Measurements from ENCODE around the gene PPM1L. TPM values are rescaled to one million over a fixed set of nuclear protein-coding genes. Genes with fewer than 3 reads are reported as not detected.

Gene PPM1L
- total RNA-seq, 1 donor from 2014 or later = 14.2 TPM

GRCh38 chr3:160826408-160826807 is 70.4 kb downstream of the PPM1L start:
- Histone ChIP-seq H3K4me1 (no peaks in the 10 kb centered on the region), H3K9me3 (no peaks in the 10 kb centered on the region), H3K27me3 (no peaks in the 10 kb centered on the region), H3K36me3 (no peaks in the 10 kb centered on the region), H3K27ac (no peak overlapping the region), H3K4me3 (no peak overlapping the region)
- DNase-seq (ENCODE audit: extremely low spot score in 2 of 2) = no peak
- TF ChIP-seq POLR2AphosphoS5 (IDR thresholded peaks at IDR 0.05; ENCODE audit: insufficient read depth in 1 of 2, low read depth in 1 of 2) = no peak
- TF ChIP-seq POLR2A (IDR thresholded peaks at IDR 0.05) = no peak
- TF ChIP-seq, protein P1, sequence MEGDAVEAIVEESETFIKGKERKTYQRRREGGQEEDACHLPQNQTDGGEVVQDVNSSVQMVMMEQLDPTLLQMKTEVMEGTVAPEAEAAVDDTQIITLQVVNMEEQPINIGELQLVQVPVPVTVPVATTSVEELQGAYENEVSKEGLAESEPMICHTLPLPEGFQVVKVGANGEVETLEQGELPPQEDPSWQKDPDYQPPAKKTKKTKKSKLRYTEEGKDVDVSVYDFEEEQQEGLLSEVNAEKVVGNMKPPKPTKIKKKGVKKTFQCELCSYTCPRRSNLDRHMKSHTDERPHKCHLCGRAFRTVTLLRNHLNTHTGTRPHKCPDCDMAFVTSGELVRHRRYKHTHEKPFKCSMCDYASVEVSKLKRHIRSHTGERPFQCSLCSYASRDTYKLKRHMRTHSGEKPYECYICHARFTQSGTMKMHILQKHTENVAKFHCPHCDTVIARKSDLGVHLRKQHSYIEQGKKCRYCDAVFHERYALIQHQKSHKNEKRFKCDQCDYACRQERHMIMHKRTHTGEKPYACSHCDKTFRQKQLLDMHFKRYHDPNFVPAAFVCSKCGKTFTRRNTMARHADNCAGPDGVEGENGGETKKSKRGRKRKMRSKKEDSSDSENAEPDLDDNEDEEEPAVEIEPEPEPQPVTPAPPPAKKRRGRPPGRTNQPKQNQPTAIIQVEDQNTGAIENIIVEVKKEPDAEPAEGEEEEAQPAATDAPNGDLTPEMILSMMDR (IDR thresholded peaks at IDR 0.05) = no peak
- intact Hi-C loops (cut with DNase I) = no loop called here

DNA sequence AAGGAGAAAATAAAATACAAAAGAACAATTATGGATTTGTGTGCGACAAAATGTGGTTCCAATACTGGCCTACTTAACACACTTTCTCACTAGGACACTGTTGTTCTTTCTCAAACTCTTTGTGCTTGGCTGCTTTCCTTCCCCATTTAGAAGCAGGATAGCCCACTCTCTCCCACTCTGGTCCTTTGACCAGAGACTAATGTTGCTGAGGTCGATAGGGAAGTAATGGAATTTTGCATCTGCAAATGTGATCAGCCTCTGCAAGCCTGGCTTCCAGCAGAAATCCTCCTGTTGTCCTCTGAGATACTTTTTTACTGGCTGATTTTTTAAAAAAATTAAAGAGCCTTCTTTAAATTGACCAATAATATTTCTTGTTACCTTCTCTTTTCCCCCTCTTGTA is 71.0 kb downstream of the PPM1L start:
- H3K27ac ChIP-seq = no peak overlapping the region
- TF ChIP-seq POLR2AphosphoS5 (IDR thresholded peaks at IDR 0.05; ENCODE audit: insufficient read depth in 1 of 2, low read depth in 1 of 2) (no peak), POLR2A (IDR thresholded peaks at IDR 0.05) (no peak)
- TF ChIP-seq, protein P1 (IDR thresholded peaks at IDR 0.05) = no peak
- intact Hi-C loops (cut with DNase I) = no loop called here

GRCh38 chr3:160827516-160827915 is 71.5 kb downstream of the PPM1L start:
- H3K4me1 ChIP-seq = no peaks in the 10 kb centered on the region
- no peaks in the 10 kb centered on the region for H3K27me3 ChIP-seq
- DNase-seq (ENCODE audit: extremely low spot score in 2 of 2) = no peak
- H3K36me3 ChIP-seq = no peaks in the 10 kb centered on the region
- no peak for TF ChIP-seq POLR2AphosphoS5 (IDR thresholded peaks at IDR 0.05; ENCODE audit: insufficient read depth in 1 of 2, low read depth in 1 of 2)
- TF ChIP-seq, protein P1 (IDR thresholded peaks at IDR 0.05) = no peak
- TF ChIP-seq POLR2A (IDR thresholded peaks at IDR 0.05) = no peak
- intact Hi-C loops (cut with DNase I) = no loop called here
- no peaks in the 10 kb centered on the region for H3K9me3 ChIP-seq
- no peak overlapping the region for H3K27ac ChIP-seq
- H3K4me3 ChIP-seq = no peak overlapping the region

More for the DNA sequence above, 71.0 kb downstream of the PPM1L start:
- Histone ChIP-seq H3K36me3 (no peaks in the 10 kb centered on the region), H3K9me3 (no peaks in the 10 kb centered on the region), H3K27me3 (no peaks in the 10 kb centered on the region), H3K4me3 (no peak overlapping the region), H3K4me1 (no peaks in the 10 kb centered on the region)
- no peak for DNase-seq (ENCODE audit: extremely low spot score in 2 of 2)

- DNase-seq (ENCODE audit: extremely low spot score in 2 of 2) = no peak
- Histone ChIP-seq H3K4me3 (no peak overlapping the region), H3K36me3 (no peaks in the 10 kb centered on the region), H3K27me3 (no peaks in the 10 kb centered on the region), H3K4me1 (no peaks in the 10 kb centered on the region), H3K27ac (no peak overlapping the region), H3K9me3 (no peaks in the 10 kb centered on the region)
- intact Hi-C loops (cut with DNase I) = no loop called here
- TF ChIP-seq, protein P1 (IDR thresholded peaks at IDR 0.05) = no peak
- TF ChIP-seq POLR2A (IDR thresholded peaks at IDR 0.05) = no peak
- TF ChIP-seq POLR2AphosphoS5 (IDR thresholded peaks at IDR 0.05; ENCODE audit: insufficient read depth in 1 of 2, low read depth in 1 of 2) = no peak
Measured at GRCh38 chr3:160828880-160829279, 72.8 kb downstream of the PPM1L start.

GRCh38 chr3:160829486-160830009 is 73.5 kb downstream of the PPM1L start:
- intact Hi-C loops (cut with DNase I) = no loop called here
- Histone ChIP-seq H3K27ac (no peak overlapping the region), H3K9me3 (no peaks in the 10 kb centered on the region), H3K36me3 (no peaks in the 10 kb centered on the region), H3K27me3 (no peaks in the 10 kb centered on the region), H3K4me3 (no peak overlapping the region), H3K4me1 (no peaks in the 10 kb centered on the region)
- TF ChIP-seq POLR2A (IDR thresholded peaks at IDR 0.05) (no peak), POLR2AphosphoS5 (IDR thresholded peaks at IDR 0.05; ENCODE audit: insufficient read depth in 1 of 2, low read depth in 1 of 2) (no peak)
- TF ChIP-seq, protein P1 (IDR thresholded peaks at IDR 0.05) = no peak
- DNase-seq (ENCODE audit: extremely low spot score in 2 of 2) = no peak

Data from vagina (tissue), 2 donors.